Measurements from ENCODE around the gene KCNF1.

Gene KCNF1

DNA sequence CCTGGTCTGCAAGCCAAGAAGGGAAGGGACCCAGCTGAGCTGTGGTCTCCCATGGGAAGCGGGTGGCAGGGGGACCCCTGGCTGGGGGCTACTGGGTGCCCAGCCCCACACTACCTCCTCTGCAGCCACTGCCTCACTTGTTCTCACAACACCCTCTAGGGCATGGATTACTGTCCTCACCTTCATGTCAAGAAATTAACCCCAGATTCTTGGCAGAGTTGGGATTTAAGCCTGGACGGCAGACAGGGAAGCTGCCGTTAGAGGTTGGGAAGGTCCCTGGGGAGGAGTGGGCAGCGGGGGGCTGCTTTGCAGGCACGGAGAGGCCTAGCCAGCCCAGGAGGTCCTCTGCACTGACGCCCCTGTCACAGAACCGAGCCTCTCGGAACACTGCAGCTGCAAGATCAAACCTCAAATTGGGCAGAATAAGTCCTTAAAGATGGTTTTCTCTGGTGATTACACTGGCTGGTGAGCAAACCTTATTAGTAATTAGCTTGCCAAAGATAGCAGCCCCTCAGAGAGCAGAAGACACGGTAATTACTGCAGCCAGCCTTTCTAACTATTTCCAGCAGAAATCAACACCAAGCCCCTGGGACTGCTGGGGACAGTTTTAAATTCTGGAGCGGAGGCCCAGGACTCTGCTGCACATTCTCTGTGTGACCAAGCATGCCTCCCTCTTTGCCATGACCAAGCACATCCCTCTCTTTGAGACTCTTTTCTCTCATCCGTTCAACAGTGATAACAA is 35.9 kb downstream of the KCNF1 start:
- H3K4me1 Mint-ChIP-seq = peaks cover 25% of the 10 kb centered on the region
- TF ChIP-seq, protein P1, sequence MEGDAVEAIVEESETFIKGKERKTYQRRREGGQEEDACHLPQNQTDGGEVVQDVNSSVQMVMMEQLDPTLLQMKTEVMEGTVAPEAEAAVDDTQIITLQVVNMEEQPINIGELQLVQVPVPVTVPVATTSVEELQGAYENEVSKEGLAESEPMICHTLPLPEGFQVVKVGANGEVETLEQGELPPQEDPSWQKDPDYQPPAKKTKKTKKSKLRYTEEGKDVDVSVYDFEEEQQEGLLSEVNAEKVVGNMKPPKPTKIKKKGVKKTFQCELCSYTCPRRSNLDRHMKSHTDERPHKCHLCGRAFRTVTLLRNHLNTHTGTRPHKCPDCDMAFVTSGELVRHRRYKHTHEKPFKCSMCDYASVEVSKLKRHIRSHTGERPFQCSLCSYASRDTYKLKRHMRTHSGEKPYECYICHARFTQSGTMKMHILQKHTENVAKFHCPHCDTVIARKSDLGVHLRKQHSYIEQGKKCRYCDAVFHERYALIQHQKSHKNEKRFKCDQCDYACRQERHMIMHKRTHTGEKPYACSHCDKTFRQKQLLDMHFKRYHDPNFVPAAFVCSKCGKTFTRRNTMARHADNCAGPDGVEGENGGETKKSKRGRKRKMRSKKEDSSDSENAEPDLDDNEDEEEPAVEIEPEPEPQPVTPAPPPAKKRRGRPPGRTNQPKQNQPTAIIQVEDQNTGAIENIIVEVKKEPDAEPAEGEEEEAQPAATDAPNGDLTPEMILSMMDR (IDR thresholded peaks at IDR 0.05) = no peak
- no peak overlapping the region for H3K4me3 Mint-ChIP-seq
- no peak for DNase-seq
- no peaks in the 10 kb centered on the region for H3K36me3 Mint-ChIP-seq (ENCODE audit: low read depth)
- H3K27ac Mint-ChIP-seq = no peak overlapping the region
- H3K9me3 Mint-ChIP-seq = peaks cover 20% of the 10 kb centered on the region
- H3K27me3 Mint-ChIP-seq (ENCODE audit: low read depth, poor library complexity) = peaks cover 35% of the 10 kb centered on the region

DNA sequence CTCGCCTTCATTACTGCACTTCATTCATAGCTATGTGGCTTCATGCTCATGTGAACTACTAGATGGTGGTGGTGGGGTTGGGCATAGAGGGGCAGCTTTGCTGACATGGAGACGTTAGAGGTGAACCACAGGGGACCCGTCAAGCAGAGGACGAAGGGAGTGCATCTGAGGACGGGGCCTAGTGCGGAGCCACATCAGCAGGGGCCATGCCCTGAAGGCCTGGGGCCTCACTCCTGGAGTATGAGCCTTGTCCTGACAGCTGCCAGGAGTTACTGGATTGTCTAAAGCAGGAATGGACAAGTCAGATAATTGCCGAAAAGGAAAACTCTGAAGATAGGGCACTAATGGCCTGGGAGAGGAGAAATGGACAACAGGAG is 36.4 kb downstream of the KCNF1 start:
- Mint-ChIP-seq H3K36me3 (ENCODE audit: low read depth) (peaks cover under 1% of the 10 kb centered on the region), H3K9me3 (peaks cover 26% of the 10 kb centered on the region), H3K4me3 (no peak overlapping the region), H3K4me1 (peaks cover 25% of the 10 kb centered on the region), H3K27me3 (ENCODE audit: low read depth, poor library complexity) (peaks cover 33% of the 10 kb centered on the region), H3K27ac (no peak overlapping the region)
- TF ChIP-seq, protein P1 (IDR thresholded peaks at IDR 0.05) = no peak
- DNase-seq = no peak

DNA sequence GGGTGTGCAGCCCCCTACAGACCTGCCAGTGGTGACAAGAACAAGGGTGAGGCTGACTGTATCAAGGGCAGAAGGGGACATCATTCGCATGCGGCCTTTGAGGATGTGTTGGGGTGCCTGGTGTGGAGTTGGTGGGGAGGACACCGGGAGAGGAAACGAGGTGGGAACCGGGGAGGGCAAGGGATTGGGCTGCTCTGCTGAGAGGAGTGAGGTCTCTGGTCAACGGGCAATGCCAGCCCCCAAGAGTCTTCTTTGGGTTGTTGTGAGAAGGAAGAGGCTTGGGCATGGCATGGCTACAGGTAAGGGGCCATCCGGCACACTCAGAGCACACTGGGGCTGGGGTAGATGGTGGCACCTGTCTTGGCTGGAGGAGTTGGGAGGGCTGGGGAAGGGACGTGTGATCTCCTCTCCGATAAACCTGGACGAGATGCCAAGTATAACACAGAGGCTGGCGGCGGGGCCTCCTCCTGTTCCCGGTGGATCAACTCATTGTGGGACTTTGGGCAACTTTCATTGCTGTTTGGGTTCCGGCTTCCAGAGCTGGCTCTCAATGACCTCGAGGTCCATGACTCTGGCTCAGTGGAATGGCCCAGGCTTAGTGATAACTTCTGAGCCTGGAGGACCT is 37.0 kb downstream of the KCNF1 start:
- Mint-ChIP-seq H3K4me1 (peaks cover 30% of the 10 kb centered on the region), H3K27me3 (ENCODE audit: low read depth, poor library complexity) (peaks cover 29% of the 10 kb centered on the region), H3K36me3 (ENCODE audit: low read depth) (peaks cover 6% of the 10 kb centered on the region), H3K9me3 (peaks cover 31% of the 10 kb centered on the region), H3K4me3 (no peak overlapping the region), H3K27ac (no peak overlapping the region)
- no peak for DNase-seq
- TF ChIP-seq, protein P1 (IDR thresholded peaks at IDR 0.05) = no peak

DNA sequence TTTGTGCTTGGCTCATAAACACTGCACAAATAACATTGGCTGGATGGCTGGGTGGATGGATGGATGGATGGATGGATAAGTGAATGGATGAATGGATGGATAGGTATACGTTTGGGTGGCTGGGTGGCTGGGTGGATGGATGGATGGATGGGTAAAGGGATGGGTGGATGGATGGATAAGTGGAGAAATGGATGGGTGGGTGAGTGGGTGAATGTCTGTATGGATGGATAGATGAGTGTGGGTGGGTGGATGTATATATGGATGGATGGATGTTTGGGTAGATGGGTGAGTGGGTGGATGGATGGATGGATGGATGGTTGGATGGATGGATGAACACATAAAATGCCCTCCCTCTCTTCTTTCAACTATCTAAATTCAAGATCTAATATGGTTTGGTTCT is 38.1 kb downstream of the KCNF1 start:
- H3K4me1 Mint-ChIP-seq = peaks cover 30% of the 10 kb centered on the region
- no peak overlapping the region for H3K4me3 Mint-ChIP-seq
- H3K27ac Mint-ChIP-seq = no peak overlapping the region
- DNase-seq = no peak
- H3K9me3 Mint-ChIP-seq = peaks cover 33% of the 10 kb centered on the region
- TF ChIP-seq, protein P1 (IDR thresholded peaks at IDR 0.05) = no peak
- H3K36me3 Mint-ChIP-seq (ENCODE audit: low read depth) = peaks cover 6% of the 10 kb centered on the region
- peaks cover 18% of the 10 kb centered on the region for H3K27me3 Mint-ChIP-seq (ENCODE audit: low read depth, poor library complexity)

DNA sequence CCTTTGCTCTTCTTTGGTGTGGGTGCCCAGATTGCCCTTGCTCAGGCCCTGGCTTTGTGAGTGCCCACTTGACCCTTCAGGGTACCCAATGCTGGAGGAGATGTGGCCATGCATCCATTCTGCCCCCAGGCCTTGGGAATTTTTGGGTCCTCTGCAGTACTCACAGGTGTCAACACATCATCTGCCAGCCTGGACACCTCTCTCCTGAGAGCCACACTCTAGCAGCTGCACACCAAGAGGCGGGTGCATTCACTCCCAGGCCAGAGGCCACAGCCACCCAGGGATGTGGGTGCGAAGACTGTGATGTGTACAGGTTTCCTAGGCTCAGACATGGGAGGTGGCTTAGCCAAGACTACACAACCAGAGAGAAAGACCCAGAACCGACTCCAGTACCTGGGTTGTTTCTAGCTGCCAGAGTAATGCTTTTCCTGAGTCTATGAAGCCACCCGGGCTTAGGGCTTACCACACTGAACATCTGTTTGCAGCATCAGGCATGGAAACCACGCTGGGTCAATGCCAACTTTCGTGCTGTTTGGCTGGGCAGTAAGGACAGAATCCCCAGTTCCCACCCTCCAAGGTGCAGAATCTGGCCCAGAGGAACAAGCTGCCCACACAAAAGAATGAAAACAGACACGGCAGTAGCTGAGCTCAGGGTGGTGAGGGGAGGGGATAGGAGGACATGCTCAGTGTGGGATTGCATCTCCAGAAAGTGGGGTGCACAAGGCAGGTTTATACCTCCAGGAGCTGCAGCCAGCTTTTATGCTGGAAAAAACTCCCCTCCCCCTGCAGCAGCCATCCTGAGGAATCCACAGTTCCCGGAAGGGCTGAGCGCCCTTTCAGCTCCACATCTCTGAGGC is 40.1 kb downstream of the KCNF1 start:
- peaks cover 24% of the 10 kb centered on the region for H3K4me1 Mint-ChIP-seq

More for the DNA sequence above, 40.1 kb downstream of the KCNF1 start:
- peaks cover 6% of the 10 kb centered on the region for H3K36me3 Mint-ChIP-seq (ENCODE audit: low read depth)
- no peak overlapping the region for H3K4me3 Mint-ChIP-seq
- TF ChIP-seq, protein P1 (IDR thresholded peaks at IDR 0.05) = no peak
- peaks cover 13% of the 10 kb centered on the region for H3K27me3 Mint-ChIP-seq (ENCODE audit: low read depth, poor library complexity)
- no peak for DNase-seq
- H3K9me3 Mint-ChIP-seq = peaks cover 33% of the 10 kb centered on the region
- no peak overlapping the region for H3K27ac Mint-ChIP-seq

All from nephron progenitor cell (in vitro differentiated cells).